GM13976 (cell line): ENCODE results near the gene SLC6A8.
A peak's percentile ranks its signal among the peaks of the same experiment; 100 is the strongest.

Source experiments
- DNase-seq: peaks from one replicate; pipeline ENCODE4 v3.0.0; 2012; ENCODE audit warnings: low spot score
- in situ Hi-C: fragments of 300-500 bp; cut with MboI; formaldehyde crosslinking; loops from one replicate; pipeline ENCODE4 v1.12.0; 2022; ENCODE audit warnings: low sequenced_read_pairs, mixed read lengths, inconsistent platforms; ENCODE audit not compliant: unreplicated experiment
- TF ChIP-seq, protein P1 (sequence below): IDR thresholded peaks from 2 replicates; pipeline ENCODE4 v1.5.1; 2012; ENCODE audit warnings: borderline replicate concordance, mild to moderate bottlenecking; ENCODE audit not compliant: insufficient read depth; ENCODE audit errors: extremely low read depth, missing control alignments, control extremely low read depth

SLC6A8 gene

DNA sequence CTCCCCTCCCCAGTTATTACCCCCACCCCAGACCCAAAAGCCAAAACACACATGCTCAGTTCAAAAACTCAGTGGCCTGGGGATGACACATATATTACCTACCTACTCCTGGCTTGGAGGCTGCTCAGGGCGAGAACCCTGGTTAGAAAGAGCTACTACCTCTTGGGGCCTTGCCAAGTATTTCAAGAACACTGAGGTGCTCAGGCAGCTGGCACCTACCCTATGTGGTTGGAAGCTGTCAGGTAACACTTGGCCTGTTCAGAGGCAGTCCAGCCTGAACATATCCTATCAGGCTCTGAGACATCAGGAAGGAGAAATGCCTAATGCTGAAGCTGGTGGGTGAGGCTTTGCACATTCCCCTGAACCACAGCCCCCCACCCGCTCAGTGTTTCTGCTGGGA lies 31.5 kb downstream of the SLC6A8 start:
- TF ChIP-seq, protein P1, sequence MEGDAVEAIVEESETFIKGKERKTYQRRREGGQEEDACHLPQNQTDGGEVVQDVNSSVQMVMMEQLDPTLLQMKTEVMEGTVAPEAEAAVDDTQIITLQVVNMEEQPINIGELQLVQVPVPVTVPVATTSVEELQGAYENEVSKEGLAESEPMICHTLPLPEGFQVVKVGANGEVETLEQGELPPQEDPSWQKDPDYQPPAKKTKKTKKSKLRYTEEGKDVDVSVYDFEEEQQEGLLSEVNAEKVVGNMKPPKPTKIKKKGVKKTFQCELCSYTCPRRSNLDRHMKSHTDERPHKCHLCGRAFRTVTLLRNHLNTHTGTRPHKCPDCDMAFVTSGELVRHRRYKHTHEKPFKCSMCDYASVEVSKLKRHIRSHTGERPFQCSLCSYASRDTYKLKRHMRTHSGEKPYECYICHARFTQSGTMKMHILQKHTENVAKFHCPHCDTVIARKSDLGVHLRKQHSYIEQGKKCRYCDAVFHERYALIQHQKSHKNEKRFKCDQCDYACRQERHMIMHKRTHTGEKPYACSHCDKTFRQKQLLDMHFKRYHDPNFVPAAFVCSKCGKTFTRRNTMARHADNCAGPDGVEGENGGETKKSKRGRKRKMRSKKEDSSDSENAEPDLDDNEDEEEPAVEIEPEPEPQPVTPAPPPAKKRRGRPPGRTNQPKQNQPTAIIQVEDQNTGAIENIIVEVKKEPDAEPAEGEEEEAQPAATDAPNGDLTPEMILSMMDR = no peak
- in situ Hi-C loops = no loop called here

DNA sequence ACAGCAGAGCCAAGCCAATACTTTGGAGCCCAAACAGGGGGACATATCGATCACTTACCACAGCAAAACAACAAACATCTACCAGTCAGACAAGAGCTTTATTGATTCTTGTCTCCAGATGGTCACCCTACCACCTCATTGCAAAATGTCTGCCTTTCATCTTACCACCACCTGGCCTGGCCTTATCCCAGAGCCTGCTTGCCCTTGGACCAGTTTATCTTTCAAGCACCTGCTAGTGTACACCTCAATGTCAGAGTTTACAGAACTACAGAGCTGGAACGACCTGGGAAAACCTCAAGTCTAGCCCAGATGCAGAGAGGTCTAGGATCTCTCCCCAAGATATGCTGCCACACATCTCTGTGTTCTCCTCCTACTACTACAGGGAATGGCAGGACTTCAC lies 32.0 kb downstream of the SLC6A8 start:
- TF ChIP-seq, protein P1 = no peak
- in situ Hi-C loops = no loop called here
- no peak for DNase-seq

More for the DNA sequence above, 31.5 kb downstream of the SLC6A8 start:
- no peak for DNase-seq

DNA sequence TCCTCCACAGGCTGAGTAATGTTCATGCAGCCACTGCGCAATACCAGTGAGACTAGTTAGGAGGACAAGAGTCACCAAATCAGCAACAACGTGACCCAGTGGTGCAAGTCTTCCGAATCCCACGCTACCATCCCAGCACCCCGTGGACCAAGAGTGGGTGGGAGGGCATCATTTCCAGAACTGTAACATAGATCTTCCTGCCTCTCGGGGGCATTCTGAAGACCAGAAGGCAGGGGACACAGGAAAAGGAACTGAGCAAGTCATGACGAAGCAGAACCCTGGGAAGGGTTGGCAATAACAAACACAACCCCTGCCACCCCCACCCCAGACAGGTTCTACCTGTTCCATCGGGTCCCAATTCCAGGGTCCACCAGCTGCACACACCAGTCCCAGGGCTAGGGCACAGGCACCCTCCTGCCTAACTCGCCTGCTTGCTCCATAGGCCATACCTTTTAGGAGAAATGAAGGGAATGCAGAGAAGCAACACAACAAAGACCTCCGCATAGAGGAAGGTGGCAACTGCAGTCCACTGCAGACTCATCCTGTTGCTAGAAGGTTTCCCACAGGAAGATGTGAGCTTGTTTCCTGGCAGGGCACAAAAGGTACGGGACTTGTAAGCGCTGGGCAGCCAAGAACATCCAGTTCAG lies 35.1 kb downstream of the SLC6A8 start:
- in situ Hi-C loops = no loop called here
- TF ChIP-seq, protein P1 = no peak
- no peak for DNase-seq

DNA sequence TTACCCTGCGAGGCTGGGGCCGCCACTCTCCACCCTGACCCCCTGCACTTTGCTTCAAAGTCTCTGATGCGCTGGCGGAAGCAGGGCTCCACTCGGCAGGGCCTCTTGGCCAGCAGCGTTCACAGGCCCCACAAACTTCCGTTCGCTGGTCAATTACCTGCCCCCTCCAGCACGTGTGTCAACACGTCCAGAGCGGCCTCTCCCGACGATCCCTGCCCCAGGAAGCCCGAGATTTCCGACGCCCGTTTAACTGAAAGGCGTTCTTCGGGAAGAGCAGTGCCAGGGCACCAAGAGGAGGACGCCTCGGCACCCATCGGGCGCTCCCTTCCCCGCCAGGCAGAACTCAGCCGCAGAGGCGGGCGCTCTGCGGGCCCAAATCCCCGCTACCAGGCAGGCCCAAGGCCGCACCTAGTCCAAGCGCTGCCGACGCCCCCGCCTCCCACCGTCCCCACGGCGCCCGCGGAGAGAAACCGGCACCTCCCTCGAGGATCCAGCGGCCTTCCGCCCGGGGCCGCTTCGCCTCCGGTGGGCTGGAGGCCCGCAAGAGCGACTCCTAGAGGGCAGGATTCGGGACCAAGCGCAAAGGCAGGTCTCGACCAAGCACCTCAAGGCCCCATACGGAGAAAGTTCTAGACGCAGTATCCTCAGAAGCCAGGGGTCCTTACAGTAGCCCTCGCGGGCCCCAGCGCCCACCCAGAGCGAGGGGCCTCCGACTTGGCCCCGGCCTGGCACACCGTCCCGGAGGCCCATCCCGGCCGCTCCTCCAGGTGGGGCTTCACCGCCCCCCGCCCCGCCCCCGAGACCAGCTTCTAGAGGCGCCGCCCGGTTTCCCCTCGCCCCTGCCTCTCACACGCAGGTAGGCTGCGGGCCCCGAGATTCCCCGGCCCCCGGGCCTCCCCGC lies 35.9 kb downstream of the SLC6A8 start:
- TF ChIP-seq, protein P1 = peak; percentile 40
- in situ Hi-C loops = no loop called here
- peak; percentile 70 for DNase-seq

DNA sequence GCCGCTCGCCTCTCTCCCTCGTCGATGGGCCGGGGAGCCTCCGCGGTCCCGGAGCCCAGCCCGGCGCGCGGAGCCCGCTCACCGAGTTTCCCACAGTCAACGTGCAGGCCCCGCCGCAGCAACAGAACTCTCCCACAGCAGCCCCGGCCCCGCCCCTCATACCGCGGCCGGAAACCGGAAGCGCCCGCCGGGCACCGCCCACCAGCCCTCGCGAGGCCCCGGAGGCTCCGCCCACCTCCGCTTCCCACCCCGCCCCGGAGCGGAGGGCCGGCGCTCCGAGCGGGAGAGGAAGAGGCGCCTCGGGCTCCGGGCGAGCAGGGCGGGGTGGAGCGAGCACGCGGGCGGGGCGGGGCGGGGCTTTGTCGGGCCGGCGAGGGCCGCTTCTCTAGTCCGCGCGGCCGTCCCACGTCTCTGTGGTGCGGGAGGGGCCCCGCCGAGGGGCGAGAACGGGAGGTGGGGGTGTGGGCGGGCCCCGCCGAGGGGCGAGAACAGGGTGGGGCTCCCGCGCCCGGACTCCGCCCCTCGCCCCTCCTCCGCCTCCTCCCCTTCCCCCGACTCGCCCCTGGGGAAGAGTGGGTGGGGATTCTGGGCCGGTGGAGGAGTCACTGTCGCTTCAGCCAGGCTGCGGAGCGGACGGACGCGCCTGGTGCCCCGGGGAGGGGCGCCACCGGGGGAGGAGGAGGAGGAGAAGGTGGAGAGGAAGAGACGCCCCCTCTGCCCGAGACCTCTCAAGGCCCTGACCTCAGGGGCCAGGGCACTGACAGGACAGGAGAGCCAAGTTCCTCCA lies 36.7 kb downstream of the SLC6A8 start, which contains the start of the genes ABCD1 and BCAP31:
TSS of gene ABCD1 (plus strand) at position 605 of the 787 bp plus-strand sequence. CDS start 411 bp downstream, outside the sequence.
TSS of gene BCAP31 (minus strand) at position 136 of the 787 bp plus-strand sequence. CDS start 1,143 bp downstream, outside the sequence.
- in situ Hi-C loops = no loop called here
- peak; percentile 95 for DNase-seq
- TF ChIP-seq, protein P1 = no peak

DNA sequence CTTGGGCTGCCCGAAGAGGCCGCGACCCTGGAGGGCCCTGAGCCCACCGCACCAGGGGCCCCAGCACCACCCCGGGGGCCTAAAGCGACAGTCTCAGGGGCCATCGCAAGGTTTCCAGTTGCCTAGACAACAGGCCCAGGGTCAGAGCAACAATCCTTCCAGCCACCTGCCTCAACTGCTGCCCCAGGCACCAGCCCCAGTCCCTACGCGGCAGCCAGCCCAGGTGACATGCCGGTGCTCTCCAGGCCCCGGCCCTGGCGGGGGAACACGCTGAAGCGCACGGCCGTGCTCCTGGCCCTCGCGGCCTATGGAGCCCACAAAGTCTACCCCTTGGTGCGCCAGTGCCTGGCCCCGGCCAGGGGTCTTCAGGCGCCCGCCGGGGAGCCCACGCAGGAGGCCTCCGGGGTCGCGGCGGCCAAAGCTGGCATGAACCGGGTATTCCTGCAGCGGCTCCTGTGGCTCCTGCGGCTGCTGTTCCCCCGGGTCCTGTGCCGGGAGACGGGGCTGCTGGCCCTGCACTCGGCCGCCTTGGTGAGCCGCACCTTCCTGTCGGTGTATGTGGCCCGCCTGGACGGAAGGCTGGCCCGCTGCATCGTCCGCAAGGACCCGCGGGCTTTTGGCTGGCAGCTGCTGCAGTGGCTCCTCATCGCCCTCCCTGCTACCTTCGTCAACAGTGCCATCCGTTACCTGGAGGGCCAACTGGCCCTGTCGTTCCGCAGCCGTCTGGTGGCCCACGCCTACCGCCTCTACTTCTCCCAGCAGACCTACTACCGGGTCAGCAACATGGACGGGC lies 37.5 kb downstream of the SLC6A8 start:
- in situ Hi-C loops = no loop called here
- TF ChIP-seq, protein P1 = no peak
- peak; percentile 47 for DNase-seq
